Measurements from ENCODE around the gene ANKRD11.

ANKRD11 gene

GRCh38 chr16:89370601-89371000, 119.8 kb downstream of the ANKRD11 start:
- TF ChIP-seq, protein P1, sequence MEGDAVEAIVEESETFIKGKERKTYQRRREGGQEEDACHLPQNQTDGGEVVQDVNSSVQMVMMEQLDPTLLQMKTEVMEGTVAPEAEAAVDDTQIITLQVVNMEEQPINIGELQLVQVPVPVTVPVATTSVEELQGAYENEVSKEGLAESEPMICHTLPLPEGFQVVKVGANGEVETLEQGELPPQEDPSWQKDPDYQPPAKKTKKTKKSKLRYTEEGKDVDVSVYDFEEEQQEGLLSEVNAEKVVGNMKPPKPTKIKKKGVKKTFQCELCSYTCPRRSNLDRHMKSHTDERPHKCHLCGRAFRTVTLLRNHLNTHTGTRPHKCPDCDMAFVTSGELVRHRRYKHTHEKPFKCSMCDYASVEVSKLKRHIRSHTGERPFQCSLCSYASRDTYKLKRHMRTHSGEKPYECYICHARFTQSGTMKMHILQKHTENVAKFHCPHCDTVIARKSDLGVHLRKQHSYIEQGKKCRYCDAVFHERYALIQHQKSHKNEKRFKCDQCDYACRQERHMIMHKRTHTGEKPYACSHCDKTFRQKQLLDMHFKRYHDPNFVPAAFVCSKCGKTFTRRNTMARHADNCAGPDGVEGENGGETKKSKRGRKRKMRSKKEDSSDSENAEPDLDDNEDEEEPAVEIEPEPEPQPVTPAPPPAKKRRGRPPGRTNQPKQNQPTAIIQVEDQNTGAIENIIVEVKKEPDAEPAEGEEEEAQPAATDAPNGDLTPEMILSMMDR (IDR thresholded peaks at IDR 0.05; ENCODE audit: low read depth, low read length, missing control alignments) = no peak
- no peak for DNase-seq (ENCODE audit: low read depth)
- no peak overlapping the region for H3K4me3 ChIP-seq (ENCODE audit: low read depth, low read length)

- TF ChIP-seq, protein P1 (IDR thresholded peaks at IDR 0.05; ENCODE audit: low read depth, low read length, missing control alignments) = no peak
- no peak overlapping the region for H3K4me3 ChIP-seq (ENCODE audit: low read depth, low read length)
- DNase-seq (ENCODE audit: low read depth) = no peak
Observed at GRCh38 chr16:89370081-89370511, 120.3 kb downstream of the ANKRD11 start.

DNA sequence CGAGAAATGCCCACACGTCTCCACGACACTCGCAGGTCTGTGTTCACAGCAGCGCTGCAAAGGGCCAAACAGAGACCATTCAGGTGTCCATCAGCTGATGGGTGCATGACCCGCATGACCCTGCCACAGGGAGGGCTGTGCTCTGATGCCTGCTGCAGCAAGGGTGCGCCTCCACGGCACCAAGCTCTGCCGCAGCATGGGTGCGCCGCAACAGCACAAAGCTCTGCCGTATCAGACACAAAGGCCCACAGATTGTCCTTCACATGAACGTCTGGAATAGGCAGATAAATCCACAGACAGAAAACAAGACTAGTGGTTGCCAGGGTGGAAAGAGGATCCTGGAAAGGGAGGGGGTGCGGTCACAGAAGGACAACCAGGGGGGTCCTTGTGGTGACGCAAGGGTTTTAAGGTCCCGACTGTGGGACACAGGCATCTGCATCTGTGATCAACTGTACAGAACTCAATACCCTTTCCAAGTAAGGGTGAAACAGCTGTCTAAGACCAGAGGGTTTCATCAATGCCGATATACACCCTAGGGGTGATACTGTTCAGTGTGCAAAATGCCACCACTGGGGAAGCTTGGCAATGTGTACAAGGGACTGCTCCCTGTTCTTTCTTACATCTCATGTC, 121.0 kb downstream of the ANKRD11 start:
- H3K4me3 ChIP-seq (ENCODE audit: low read depth, low read length) = no peak overlapping the region
- DNase-seq (ENCODE audit: low read depth) = no peak
- TF ChIP-seq, protein P1 (IDR thresholded peaks at IDR 0.05; ENCODE audit: low read depth, low read length, missing control alignments) = no peak

- TF ChIP-seq, protein P1 (IDR thresholded peaks at IDR 0.05; ENCODE audit: low read depth, low read length, missing control alignments) = no peak
- H3K4me3 ChIP-seq (ENCODE audit: low read depth, low read length) = no peak overlapping the region
- DNase-seq (ENCODE audit: low read depth) = no peak
Observed at GRCh38 chr16:89368604-89369249, 121.6 kb downstream of the ANKRD11 start.

DNA sequence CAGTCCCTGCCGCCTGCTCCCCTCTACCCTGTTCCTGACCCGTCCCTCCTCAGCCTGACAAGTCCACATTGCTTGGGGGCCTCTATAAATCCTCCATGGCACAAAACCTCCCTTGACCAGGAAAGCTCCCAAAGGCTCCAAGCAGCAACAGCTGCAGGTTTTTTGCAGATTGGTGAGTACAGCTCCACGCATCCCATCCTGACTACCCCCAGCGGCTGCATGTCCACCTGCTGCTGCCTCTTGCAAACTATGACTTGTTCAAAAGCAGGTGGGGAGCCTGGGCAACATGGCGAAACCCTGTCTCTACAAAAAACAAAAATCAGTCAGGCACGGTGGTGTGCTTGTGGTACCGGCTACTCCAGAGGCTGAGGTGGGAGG, 122.8 kb downstream of the ANKRD11 start:
- TF ChIP-seq, protein P1 (IDR thresholded peaks at IDR 0.05; ENCODE audit: low read depth, low read length, missing control alignments) = no peak
- no peak overlapping the region for H3K4me3 ChIP-seq (ENCODE audit: low read depth, low read length)
- no peak for DNase-seq (ENCODE audit: low read depth)

DNA sequence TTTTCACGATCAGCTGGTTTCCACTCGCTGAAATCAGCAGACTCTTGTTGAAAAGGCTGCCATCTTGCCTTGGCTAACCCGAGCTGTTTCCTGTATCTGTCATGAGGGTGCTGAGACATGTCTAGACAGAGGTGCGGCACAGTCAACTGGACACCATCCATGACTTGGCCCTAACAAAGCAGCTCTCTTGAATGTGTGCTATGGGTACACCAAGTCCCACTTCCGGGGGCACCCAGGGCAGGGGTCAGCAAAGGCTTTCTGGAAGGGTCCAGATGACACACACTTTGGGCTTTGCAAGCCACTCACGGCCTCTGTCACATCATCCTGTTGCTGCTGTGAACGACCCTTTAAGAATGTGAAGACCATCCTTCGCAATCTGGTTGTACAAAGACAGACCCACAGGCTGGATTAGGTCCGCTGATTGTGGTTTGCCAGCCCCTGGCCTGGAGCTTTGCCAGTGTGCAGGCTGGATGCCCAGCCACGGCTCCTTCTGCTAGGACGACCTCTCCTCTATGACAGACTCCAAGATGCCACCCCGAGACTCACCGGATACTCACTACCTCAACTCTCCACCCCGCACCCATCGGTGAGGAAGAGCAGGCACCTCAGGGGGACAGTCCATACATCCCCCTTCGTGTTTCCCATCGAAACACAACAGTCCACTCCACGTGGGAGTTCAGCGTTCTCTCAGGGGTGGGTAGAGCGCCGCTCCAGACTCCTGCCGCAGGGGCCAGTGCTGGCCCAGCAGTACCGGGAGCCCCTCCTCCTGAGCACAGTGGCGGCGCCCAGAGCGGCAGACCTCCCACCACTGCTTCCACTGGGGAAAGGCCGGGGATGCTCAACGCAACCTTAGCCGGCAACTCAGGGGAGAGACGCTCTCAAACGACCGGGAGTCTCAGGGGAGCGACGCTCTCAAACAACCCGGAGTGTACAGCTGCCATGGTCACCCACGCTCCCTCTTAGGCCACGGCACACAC, 123.5 kb downstream of the ANKRD11 start:
- TF ChIP-seq, protein P1 (IDR thresholded peaks at IDR 0.05; ENCODE audit: low read depth, low read length, missing control alignments) = no peak
- H3K4me3 ChIP-seq (ENCODE audit: low read depth, low read length) = no peak overlapping the region
- no peak for DNase-seq (ENCODE audit: low read depth)

Data from GM12864 (cell line).